Tibial nerve (tissue), 4 donors: ENCODE results near the gene MYH6. TPM values are rescaled to one million over a fixed set of nuclear protein-coding genes. Genes with fewer than 3 reads are reported as not detected.

Experiments used
- DNase-seq, 2 donors: peaks; one replicate each; pipeline ENCODE4 v3.0.0-alpha.2; 2019; ENCODE audit warnings: low spot score in 2 of 2
- H3K27ac ChIP-seq, 4 donors: fragments of 200-600 bp; sonication (generic) in 3 of 4; one replicate each; pipeline ENCODE4 v1.5.1; 2017 to 2019; ENCODE audit warnings: mild to moderate bottlenecking in 1 of 4
- H3K27me3 ChIP-seq, 2 donors: fragments of 200-600 bp; sonication (generic) in 1 of 2; one replicate each; pipeline versions ENCODE4 v1.5.1 to v1.6.0; 2017 to 2019
- H3K36me3 ChIP-seq, 3 donors: fragments of 200-600 bp; sonication (generic); one replicate each; pipeline ENCODE4 v1.5.1; 2018 to 2019
- H3K4me1 ChIP-seq, 4 donors: fragments of 200-600 bp; sonication (generic) in 3 of 4; one replicate each; pipeline ENCODE4 v1.5.1; 2017 to 2019
- H3K4me3 ChIP-seq, 4 donors: fragments of 200-600 bp; sonication (generic) in 3 of 4; one replicate each; pipeline ENCODE4 v1.5.1; 2017 to 2019; ENCODE audit warnings: mild to moderate bottlenecking in 1 of 4, moderate library complexity in 1 of 4
- H3K9me3 ChIP-seq, 4 donors: fragments of 200-600 bp; sonication (generic) in 3 of 4; one replicate each; pipeline ENCODE4 v1.5.1; 2017 to 2019
- CTCF ChIP-seq, 5 experiments: fragments of 200-600 bp in 3 of 5; fragments of 450-650 bp in 2 of 5; sonication (generic) in 3 of 5; IDR thresholded peaks; one replicate each; pipeline ENCODE4 v1.5.1; 2016 to 2019; ENCODE audit warnings: antibody characterized with exemption in 5 of 5, mild to moderate bottlenecking in 3 of 5, moderate library complexity in 2 of 5
- EP300 ChIP-seq, 2 donors: sonication (generic); formaldehyde crosslinking; IDR thresholded peaks; one replicate each; pipeline ENCODE4 v1.6.1; 2017; ENCODE audit warnings: antibody characterized with exemption in 2 of 2, mild to moderate bottlenecking in 1 of 2
- POLR2A ChIP-seq, 2 donors: fragments of 450-650 bp; IDR thresholded peaks; one replicate each; pipeline ENCODE4 v1.6.1; 2017; ENCODE audit warnings: antibody characterized with exemption in 2 of 2, mild to moderate bottlenecking in 2 of 2, moderate library complexity in 2 of 2
- WGBS, 2 donors: methylation state at CpG; one replicate each; pipeline ENCODE4 v1.1.5; 2018; 5-methylcytosine and 5-hydroxymethylcytosine counted together
- total RNA-seq, 4 donors: library from RNA; depleted of rRNA; stranded (reverse); fragments of >200 nt; gene quantifications; one replicate each; pipeline ENCODE4 v1.1.0, GENCODE V29; 2016

The MYH6 gene
- total RNA-seq, 4 donors from 2014 or later: 0.30 TPM; not detected in 3

GRCh38 chr14:23376482-23377197 lies 31.4 kb downstream of the MYH6 start, which contains the start of gene CMTM5:
TSS of gene CMTM5 (plus strand) at chr14:23377046. CDS start at chr14:23377252, 206 bp downstream.
- DNase-seq: peak; percentile 25 to 62
- Histone ChIP-seq H3K4me3 (peak within 1 kb of the TSS; percentile 4 to 45 (median 20)), H3K4me1 (peaks cover 0 to 83% (median 6%) of the 10 kb centered on the region in 4 donors), H3K27me3 (no peaks in the 10 kb centered on the region), H3K27ac (peak within 1 kb of the TSS; percentile 58 to 90 (median 74)), H3K36me3 (no peaks in the 10 kb centered on the region), H3K9me3 (no peaks in the 10 kb centered on the region)
- TF ChIP-seq CTCF (IDR thresholded peaks at IDR 0.05) (peak in 2 of 5 experiments; percentile 42 to 48), EP300 (IDR thresholded peaks at IDR 0.05) (peak; percentile 25 to 88), POLR2A (IDR thresholded peaks at IDR 0.05) (peak in 1 of 2 donors; percentile 44)
- WGBS, 2 donors: 15 to 30% methylated on average over 13 of the region's 13 CpGs

- H3K4me3 ChIP-seq: no peak overlapping the region
- H3K4me1 ChIP-seq: peaks cover 0 to 81% (median 6%) of the 10 kb centered on the region in 4 donors
- DNase-seq: no peak
- H3K27ac ChIP-seq: peak overlapping the region; percentile 15 to 90 (median 53)
- TF ChIP-seq EP300 (IDR thresholded peaks at IDR 0.05): no peak
- no peak for TF ChIP-seq POLR2A (IDR thresholded peaks at IDR 0.05)
- no peak for TF ChIP-seq CTCF (IDR thresholded peaks at IDR 0.05)
- WGBS, 2 donors: 74 to 84% methylated on average over 13 to 20 of the region's 21 CpGs
- H3K27me3 ChIP-seq: no peaks in the 10 kb centered on the region
- no peaks in the 10 kb centered on the region for H3K36me3 ChIP-seq
- no peaks in the 10 kb centered on the region for H3K9me3 ChIP-seq
These were observed 32.4 kb downstream of the MYH6 start for GRCh38 chr14:23375527-23376251.

GRCh38 chr14:23373041-23373440 lies 35.0 kb downstream of the MYH6 start:
- Histone ChIP-seq H3K4me3 (no peak overlapping the region), H3K9me3 (no peaks in the 10 kb centered on the region), H3K36me3 (no peaks in the 10 kb centered on the region), H3K27me3 (no peaks in the 10 kb centered on the region), H3K4me1 (peaks cover 0 to 55% (median 6%) of the 10 kb centered on the region in 4 donors), H3K27ac (peak overlapping the region in 2 of 4 donors; percentile 8 to 36)
- DNase-seq: no peak
- no peak for TF ChIP-seq POLR2A (IDR thresholded peaks at IDR 0.05)
- TF ChIP-seq CTCF (IDR thresholded peaks at IDR 0.05): no peak
- no peak for TF ChIP-seq EP300 (IDR thresholded peaks at IDR 0.05)
- WGBS, 2 donors: 82 to 85% methylated on average over 3 of the region's 3 CpGs

GRCh38 chr14:23372509-23372908 lies 35.6 kb downstream of the MYH6 start, which contains the start of gene IL25:
TSS of gene IL25 (plus strand) at chr14:23372809.
- Histone ChIP-seq H3K36me3 (no peaks in the 10 kb centered on the region), H3K27me3 (no peaks in the 10 kb centered on the region), H3K4me3 (no peak within 1 kb of the TSS), H3K4me1 (peaks cover 0 to 50% (median 6%) of the 10 kb centered on the region in 4 donors), H3K9me3 (no peaks in the 10 kb centered on the region), H3K27ac (peak within 1 kb of the TSS in 2 of 4 donors; percentile 8 to 36)
- 47 to 52% methylated on average over 2 of the region's 2 CpGs for WGBS, 2 donors
- TF ChIP-seq EP300 (IDR thresholded peaks at IDR 0.05): no peak
- no peak for TF ChIP-seq CTCF (IDR thresholded peaks at IDR 0.05)
- TF ChIP-seq POLR2A (IDR thresholded peaks at IDR 0.05): no peak
- no peak for DNase-seq

GRCh38 chr14:23371865-23372264 lies 36.2 kb downstream of the MYH6 start:
- no peak overlapping the region for H3K4me3 ChIP-seq
- no peaks in the 10 kb centered on the region for H3K9me3 ChIP-seq
- no peak for DNase-seq
- H3K27me3 ChIP-seq: no peaks in the 10 kb centered on the region
- H3K27ac ChIP-seq: no peak overlapping the region
- H3K36me3 ChIP-seq: no peaks in the 10 kb centered on the region
- WGBS, 2 donors: 88 to 100% methylated on average over 1 of the region's 1 CpG
- TF ChIP-seq POLR2A (IDR thresholded peaks at IDR 0.05) (no peak), CTCF (IDR thresholded peaks at IDR 0.05) (no peak)
- peaks cover 0 to 48% (median 6%) of the 10 kb centered on the region in 4 donors for H3K4me1 ChIP-seq
